Esophagus muscularis mucosa (tissue), 3 donors: ENCODE measurements around the gene PTPN3.

Experiments
- POLR2A ChIP-seq: fragments of 450-650 bp; IDR thresholded peaks from one replicate; pipeline ENCODE4 v1.6.1; 2017; ENCODE audit warnings: antibody characterized with exemption, moderate library complexity, mild to moderate bottlenecking, low read depth
- TF ChIP-seq, protein P1 (sequence below), 3 experiments: fragments of 200-600 bp in 2 of 3; fragments of 450-650 bp in 1 of 3; sonication (generic) in 2 of 3; IDR thresholded peaks; one replicate each; pipeline ENCODE4 v1.5.1; 2017 to 2019; ENCODE audit warnings: antibody characterized with exemption in 3 of 3, mild to moderate bottlenecking in 2 of 3, moderate library complexity in 1 of 3

DNA sequence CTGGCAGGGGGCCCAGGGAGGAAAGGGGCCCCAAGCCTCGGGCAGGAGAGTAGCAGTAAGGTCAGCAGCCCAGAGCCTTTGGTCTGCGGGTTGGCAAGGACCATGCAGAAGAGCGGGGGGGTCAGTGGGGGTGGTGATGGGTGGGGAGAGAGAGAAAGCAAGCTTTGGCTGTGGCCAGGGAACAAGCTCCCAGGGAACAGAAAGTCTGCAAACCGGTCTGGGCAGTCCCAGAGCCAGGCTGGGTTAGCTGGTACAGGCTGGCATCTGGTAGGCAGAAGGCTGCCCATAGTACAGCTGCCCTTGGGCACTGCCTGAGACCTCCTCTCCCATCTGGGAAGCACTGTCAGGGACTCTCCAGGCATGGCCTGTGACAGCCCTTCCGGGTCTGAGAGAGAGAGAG is 166.8 kb downstream of the PTPN3 start:
- TF ChIP-seq, protein P1, sequence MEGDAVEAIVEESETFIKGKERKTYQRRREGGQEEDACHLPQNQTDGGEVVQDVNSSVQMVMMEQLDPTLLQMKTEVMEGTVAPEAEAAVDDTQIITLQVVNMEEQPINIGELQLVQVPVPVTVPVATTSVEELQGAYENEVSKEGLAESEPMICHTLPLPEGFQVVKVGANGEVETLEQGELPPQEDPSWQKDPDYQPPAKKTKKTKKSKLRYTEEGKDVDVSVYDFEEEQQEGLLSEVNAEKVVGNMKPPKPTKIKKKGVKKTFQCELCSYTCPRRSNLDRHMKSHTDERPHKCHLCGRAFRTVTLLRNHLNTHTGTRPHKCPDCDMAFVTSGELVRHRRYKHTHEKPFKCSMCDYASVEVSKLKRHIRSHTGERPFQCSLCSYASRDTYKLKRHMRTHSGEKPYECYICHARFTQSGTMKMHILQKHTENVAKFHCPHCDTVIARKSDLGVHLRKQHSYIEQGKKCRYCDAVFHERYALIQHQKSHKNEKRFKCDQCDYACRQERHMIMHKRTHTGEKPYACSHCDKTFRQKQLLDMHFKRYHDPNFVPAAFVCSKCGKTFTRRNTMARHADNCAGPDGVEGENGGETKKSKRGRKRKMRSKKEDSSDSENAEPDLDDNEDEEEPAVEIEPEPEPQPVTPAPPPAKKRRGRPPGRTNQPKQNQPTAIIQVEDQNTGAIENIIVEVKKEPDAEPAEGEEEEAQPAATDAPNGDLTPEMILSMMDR (IDR thresholded peaks at IDR 0.05) = no peak
- TF ChIP-seq POLR2A = no peak
